Ammon's horn (tissue), 1 donor: ENCODE data around the gene MMAB.

Experiments
- DNase-seq: peaks from one replicate; pipeline ENCODE4 v3.0.0-alpha.2; 2016; ENCODE audit warnings: low spot score

MMAB gene

GRCh38 chr12:109583733-109584132 is 10.4 kb upstream of the MMAB start:
- no peak for DNase-seq

- DNase-seq: no peak
Measured at GRCh38 chr12:109582636-109583035, 9.3 kb upstream of the MMAB start.

- no peak for DNase-seq
Measured at GRCh38 chr12:109581856-109582255, 8.6 kb upstream of the MMAB start.

GRCh38 chr12:109581334-109581691 is 8.0 kb upstream of the MMAB start:
- no peak for DNase-seq

GRCh38 chr12:109580684-109581333 is 7.5 kb upstream of the MMAB start:
- no peak for DNase-seq

GRCh38 chr12:109580272-109580671 is 7.0 kb upstream of the MMAB start:
- no peak for DNase-seq

- DNase-seq: no peak
Measured at GRCh38 chr12:109579639-109580038, 6.3 kb upstream of the MMAB start.

GRCh38 chr12:109578330-109578927 is 5.1 kb upstream of the MMAB start:
- no peak for DNase-seq

- DNase-seq: no peak
Measured at GRCh38 chr12:109577311-109577710, 4.0 kb upstream of the MMAB start.

- no peak for DNase-seq
Measured at GRCh38 chr12:109575683-109576082, 2.4 kb upstream of the MMAB start.

- no peak for DNase-seq
Measured at GRCh38 chr12:109573914-109574244, 575 bp upstream of the MMAB start.

- no peak for DNase-seq
Measured at GRCh38 chr12:109572506-109572845, 828 bp downstream of the MMAB start.

- DNase-seq: no peak
Measured at GRCh38 chr12:109571773-109572505, 1.4 kb downstream of the MMAB start.

GRCh38 chr12:109568486-109568885 is 4.8 kb downstream of the MMAB start:
- no peak for DNase-seq

GRCh38 chr12:109567967-109568366 is 5.3 kb downstream of the MMAB start:
- no peak for DNase-seq

- DNase-seq: no peak
Measured at GRCh38 chr12:109567296-109567695, 6.0 kb downstream of the MMAB start.

- no peak for DNase-seq
Measured at GRCh38 chr12:109566424-109566823, 6.9 kb downstream of the MMAB start.

GRCh38 chr12:109563291-109564284 is 9.7 kb downstream of the MMAB start:
- no peak for DNase-seq

GRCh38 chr12:109562871-109563270 is 10.4 kb downstream of the MMAB start:
- DNase-seq: no peak

GRCh38 chr12:109561711-109562030 is 11.6 kb downstream of the MMAB start:
- DNase-seq: no peak

GRCh38 chr12:109560867-109561710 is 12.2 kb downstream of the MMAB start:
- no peak for DNase-seq

- no peak for DNase-seq
Measured at GRCh38 chr12:109559601-109560000, 13.7 kb downstream of the MMAB start.
